Loucy (cell line): ENCODE measurements around the gene WDR37.

Experiments
- CTCF ChIP-seq: fragments of 200-600 bp; sonication (generic); conservative IDR thresholded peaks from 2 replicates; pipeline ENCODE4 v1.5.1; 2014; ENCODE audit warnings: mild to moderate bottlenecking, antibody characterized with exemption, low read length
- EZH2phosphoT487 ChIP-seq: fragments of 200-600 bp; IDR thresholded peaks from 2 replicates; pipeline ENCODE4 v1.6.1; 2018; ENCODE audit warnings: antibody characterized with exemption, mild to moderate bottlenecking, moderate library complexity, borderline replicate concordance

- TF ChIP-seq CTCF (peak; percentile 77), EZH2phosphoT487 (no peak)
Measured at GRCh38 chr10:1142596-1142995, 86.4 kb downstream of the WDR37 start.
